Activated B cell treated with CpG ODN at 0.5 μM for 24 hours (primary cell): ENCODE results near the gene NLRC5. TPM values are rescaled to one million over a fixed set of nuclear protein-coding genes. Genes with fewer than 3 reads are reported as not detected.

ENCODE experiments used
- ATAC-seq: fragments of 200-7000 bp; cut with Tn5 transposase; one replicate; pipeline ENCODE4 v1.10.0; 2021; ENCODE audit warnings: low read depth, mild to moderate bottlenecking, moderate library complexity
- CTCF ChIA-PET: fragments of 350-600 bp; sonication (Branson Sonifier 250); formaldehyde crosslinking; loops from one replicate; lab custom pipeline; 2021; ENCODE audit warnings: antibody characterized with exemption; lab: Charles Lee
- POLR2A ChIA-PET: fragments of 350-600 bp; sonication (Branson Sonifier 250); formaldehyde crosslinking; loops from one replicate; lab custom pipeline; 2021; ENCODE audit warnings: antibody characterized with exemption; lab: Charles Lee
- DNase-seq: peaks from one replicate; pipeline ENCODE4 v3.0.0; 2022
- H3K27ac Mint-ChIP-seq: one replicate; pipeline ENCODE4 v1.8.0; 2020; ENCODE audit warnings: mixed read lengths
- H3K27me3 Mint-ChIP-seq: one replicate; pipeline ENCODE4 v1.8.0; 2021; ENCODE audit warnings: mixed read lengths
- H3K36me3 Mint-ChIP-seq: one replicate; pipeline ENCODE4 v1.8.0; 2021; ENCODE audit warnings: low read depth, mixed read lengths
- H3K4me1 Mint-ChIP-seq: one replicate; pipeline ENCODE4 v1.8.0; 2021; ENCODE audit warnings: mixed read lengths
- H3K4me3 Mint-ChIP-seq: one replicate; pipeline ENCODE4 v1.8.0; 2020; ENCODE audit warnings: mild to moderate bottlenecking, mixed read lengths
- H3K9me3 Mint-ChIP-seq: one replicate; pipeline ENCODE4 v1.8.0; 2020; ENCODE audit warnings: mixed read lengths
- CTCF ChIP-seq: fragments of 200-600 bp; IDR thresholded peaks from one replicate; pipeline ENCODE4 v1.8.0; 2022; ENCODE audit warnings: antibody characterized with exemption, mild to moderate bottlenecking
- intact Hi-C: fragments of 100-400 bp; cut with micrococcal nuclease; formaldehyde crosslinking; loops from one replicate; pipeline ENCODE4 v1.15.1; 2024
- total RNA-seq: library from RNA; stranded (reverse); gene quantifications from 2 replicates; pipeline ENCODE4 v1.2.3, GENCODE V29; 2022

The NLRC5 gene
- total RNA-seq, 1 donor from 2014 or later, result 372 TPM

GRCh38 chr16:57113042-57113453 lies 123.7 kb downstream of the NLRC5 start:
- Mint-ChIP-seq H3K9me3 (no peaks in the 10 kb centered on the region), H3K27me3 (no peaks in the 10 kb centered on the region), H3K36me3 (no peaks in the 10 kb centered on the region), H3K4me3 (no peak overlapping the region), H3K27ac (no peak overlapping the region), H3K4me1 (no peaks in the 10 kb centered on the region)
- no peak for TF ChIP-seq CTCF
- DNase-seq, result no peak
- intact Hi-C loops, result no loop called here
- ChIA-PET CTCF (interaction anchor here (1.7 kb wide), 1 partner anchor 29 kb away, joined by 6 read pairs; no protein-coding TSS in a partner anchor), POLR2A (no interaction called here)
- no peak for ATAC-seq

- H3K4me3 Mint-ChIP-seq, result no peak overlapping the region
- CTCF ChIA-PET, result interaction anchor here (1.7 kb wide), 1 partner anchor 30 kb away, joined by 6 read pairs; no protein-coding TSS in a partner anchor
These were observed 124.3 kb downstream of the NLRC5 start for GRCh38 chr16:57113664-57114063.

GRCh38 chr16:57115168-57115513 lies 125.8 kb downstream of the NLRC5 start:
- Mint-ChIP-seq H3K36me3 (no peaks in the 10 kb centered on the region), H3K9me3 (no peaks in the 10 kb centered on the region), H3K27me3 (no peaks in the 10 kb centered on the region), H3K27ac (no peak overlapping the region), H3K4me3 (no peak overlapping the region), H3K4me1 (peaks cover 6% of the 10 kb centered on the region)
- intact Hi-C loops, result no loop called here
- TF ChIP-seq CTCF, result no peak
- ChIA-PET POLR2A (no interaction called here), CTCF (no interaction called here)
- ATAC-seq, result no peak
- no peak for DNase-seq

More at GRCh38 chr16:57113664-57114063, 124.3 kb downstream of the NLRC5 start:
- POLR2A ChIA-PET, result no interaction called here
- no peak for TF ChIP-seq CTCF
- intact Hi-C loops, result no loop called here
- Mint-ChIP-seq H3K27me3 (no peaks in the 10 kb centered on the region), H3K4me1 (no peaks in the 10 kb centered on the region), H3K9me3 (no peaks in the 10 kb centered on the region), H3K27ac (no peak overlapping the region), H3K36me3 (no peaks in the 10 kb centered on the region)
- no peak for DNase-seq
- no peak for ATAC-seq

GRCh38 chr16:57115514-57116182 lies 126.3 kb downstream of the NLRC5 start:
- TF ChIP-seq CTCF, result no peak
- ChIA-PET POLR2A (no interaction called here), CTCF (no interaction called here)
- H3K4me1 Mint-ChIP-seq, result peaks cover 6% of the 10 kb centered on the region
- DNase-seq (no peak), ATAC-seq (no peak)
- no peaks in the 10 kb centered on the region for H3K9me3 Mint-ChIP-seq
- no peak overlapping the region for H3K4me3 Mint-ChIP-seq
- no peaks in the 10 kb centered on the region for H3K27me3 Mint-ChIP-seq
- H3K36me3 Mint-ChIP-seq, result no peaks in the 10 kb centered on the region
- no peak overlapping the region for H3K27ac Mint-ChIP-seq
- intact Hi-C loops, result no loop called here

GRCh38 chr16:57118461-57119084 lies 129.2 kb downstream of the NLRC5 start:
- ATAC-seq, result no peak
- H3K27me3 Mint-ChIP-seq, result no peaks in the 10 kb centered on the region

More at GRCh38 chr16:57118461-57119084, 129.2 kb downstream of the NLRC5 start:
- ChIA-PET CTCF (no interaction called here), POLR2A (interaction anchor here (0.6 kb wide), 1 partner anchor 54 kb away, joined by 3 read pairs; no protein-coding TSS in a partner anchor)
- Mint-ChIP-seq H3K36me3 (no peaks in the 10 kb centered on the region), H3K27ac (no peak overlapping the region), H3K9me3 (no peaks in the 10 kb centered on the region), H3K4me3 (no peak overlapping the region), H3K4me1 (peaks cover 6% of the 10 kb centered on the region)
- no peak for DNase-seq
- no peak for TF ChIP-seq CTCF
- intact Hi-C loops, result no loop called here
